GM12874 (cell line): ENCODE measurements around the gene PLCL2.

Experiments used
- CTCF ChIP-seq: IDR thresholded peaks from 2 replicates; pipeline ENCODE4 v1.5.1; 2011; ENCODE audit warnings: low read depth, mild to moderate bottlenecking, control low read depth, low read length, moderate library complexity; ENCODE audit not compliant: insufficient read depth

The PLCL2 gene

GRCh38 chr3:17121336-17121735 lies 236.6 kb downstream of the PLCL2 start:
- no peak for TF ChIP-seq CTCF

GRCh38 chr3:17122758-17123157 lies 238.0 kb downstream of the PLCL2 start:
- no peak for TF ChIP-seq CTCF

- TF ChIP-seq CTCF: no peak
These were observed 241.1 kb downstream of the PLCL2 start for GRCh38 chr3:17125738-17126442.

GRCh38 chr3:17129556-17129955 lies 244.8 kb downstream of the PLCL2 start:
- no peak for TF ChIP-seq CTCF

GRCh38 chr3:17130956-17131355 lies 246.2 kb downstream of the PLCL2 start:
- TF ChIP-seq CTCF: no peak

- no peak for TF ChIP-seq CTCF
These were observed 247.7 kb downstream of the PLCL2 start for GRCh38 chr3:17132286-17133115.

- no peak for TF ChIP-seq CTCF
These were observed 249.1 kb downstream of the PLCL2 start for GRCh38 chr3:17133632-17134545.
